Measurements from ENCODE around the gene DBN1. TPM values are rescaled to one million over a fixed set of nuclear protein-coding genes. Genes with fewer than 3 reads are reported as not detected.

DBN1 gene
- total and polyA plus RNA-seq, 2 of the 8 experiments (the other 6 are each of a cell fraction or from before 2014, with no cell fraction given), result 168 to 333 TPM

- H3K4me3 ChIP-seq (ENCODE audit: extremely low read depth in 1 of 4, insufficient read depth in 2 of 4, low read depth in 3 of 4, low read length in 4 of 4), result no peak overlapping the region
- no peak overlapping the region for H2BK20ac ChIP-seq (ENCODE audit: low read length)
- peak overlapping the region; percentile 53; the same call in 1 of the 2 replicates for H4K8ac ChIP-seq (ENCODE audit: extremely low read depth, insufficient read depth, low read length)
- H4K5ac ChIP-seq (ENCODE audit: insufficient read length, low read depth, low read length), result no peak overlapping the region
- CTCF ChIA-PET (ENCODE audit: partially characterized antibody), result interaction anchor here (0.5 to 20.8 kb wide), 5 partner anchors 9 to 40 kb away, joined by 3 to 306 read pairs (median 4); no protein-coding TSS in a partner anchor
- no peak overlapping the region for H3K27ac ChIP-seq (ENCODE audit: low read depth, low read length)
- no peak overlapping the region for H3K18ac ChIP-seq (ENCODE audit: extremely low read depth, low read length)
- FAIRE-seq (no peak), DNase-seq (ENCODE audit: low read depth in 1 of 2, low spot score in 2 of 2) (no peak)
- POLR2A ChIA-PET (ENCODE audit: partially characterized antibody), result interaction anchor here (0.8 to 4.7 kb wide), 7 partner anchors 11 to 26 kb away, joined by 3 to 53 read pairs (median 3); partner anchors contain the start of gene PDLIM7
- no peak overlapping the region for H3K4ac ChIP-seq (replicated peaks; ENCODE audit: insufficient read length, low read depth, low read length)
- no peak overlapping the region for H3K4me2 ChIP-seq (ENCODE audit: insufficient read depth in 1 of 2, low read depth in 2 of 2, low read length in 2 of 2)
- H4K20me1 ChIP-seq (replicated peaks in 1 of 2; ENCODE audit: control insufficient read depth in 1 of 2, insufficient read depth in 2 of 2, low read length in 2 of 2), result peaks cover 0 to 14% of the 10 kb centered on the region in 2 experiments
- peaks cover 4 to 11% (median 6%) of the 10 kb centered on the region in 4 experiments; a peak in 6 of 7 replicates for H3K4me1 ChIP-seq (replicated peaks in 1 of 4; ENCODE audit: control insufficient read depth in 3 of 4, insufficient read depth in 4 of 4, low read length in 3 of 4)
- peaks cover 5% of the 10 kb centered on the region; the same call in 1 of the 2 replicates for H3K79me1 ChIP-seq (ENCODE audit: low read depth, low read length)
- H2BK15ac ChIP-seq (ENCODE audit: low read length), result no peak overlapping the region
- no peak overlapping the region for H3K23ac ChIP-seq (ENCODE audit: insufficient read length)
- no peaks in the 10 kb centered on the region for H3K9me3 ChIP-seq (ENCODE audit: insufficient read depth in 2 of 2, low read depth in 1 of 2, low read length in 1 of 2)
- H3K36me3 ChIP-seq (ENCODE audit: control insufficient read depth in 2 of 4, insufficient read depth in 4 of 4, low read length in 3 of 4), result peaks cover 27 to 56% (median 47%) of the 10 kb centered on the region in 4 experiments
- no peak overlapping the region for H2AFZ ChIP-seq (ENCODE audit: low read length)
- 93% methylated on average over 11 of the region's 11 CpGs; no CpG with 5 or more reads in 1 of the 2 experiments for WGBS, 2 experiments (ENCODE audit: extremely low coverage in 1 of 2, insufficient coverage in 1 of 2, insufficient read length in 1 of 2, insufficient replicate concordance in 2 of 2, low coverage in 1 of 2, low lambda C conversion rate in 2 of 2, missing lambda C conversion rate in 1 of 2)
- H2BK5ac ChIP-seq (ENCODE audit: low read depth, low read length), result no peak overlapping the region
- no peaks in the 10 kb centered on the region for H3K27me3 ChIP-seq (replicated peaks in 1 of 4; ENCODE audit: control insufficient read depth in 3 of 4, extremely low read depth in 1 of 4, insufficient read depth in 3 of 4, low read length in 3 of 4)
- H3K9ac ChIP-seq (replicated peaks in 1 of 4; ENCODE audit: extremely low read depth in 1 of 4, low read depth in 3 of 4, low read length in 3 of 4), result no peak overlapping the region
- H3K14ac ChIP-seq (ENCODE audit: insufficient read length), result no peak overlapping the region
- peaks cover 8% of the 10 kb centered on the region for H3K23me2 ChIP-seq (ENCODE audit: low read depth, low read length)
- no peak overlapping the region for H2BK12ac ChIP-seq (ENCODE audit: low read depth, low read length)
- H3K56ac ChIP-seq (replicated peaks; ENCODE audit: insufficient read length, low read depth, low read length), result no peak overlapping the region
- H2BK120ac ChIP-seq (replicated peaks; ENCODE audit: low read depth, low read length), result no peak overlapping the region
- no peak overlapping the region for H2AK5ac ChIP-seq (ENCODE audit: low read depth, low read length)
- H4K91ac ChIP-seq (replicated peaks; ENCODE audit: insufficient read length, low read length), result no peak overlapping the region
- peaks cover 0 to 9% of the 10 kb centered on the region in 2 experiments; a peak in 1 of 4 replicates for H3K79me2 ChIP-seq (ENCODE audit: control insufficient read depth in 1 of 2, insufficient read depth in 2 of 2, low read length in 2 of 2)
- TF ChIP-seq BCL11A (IDR thresholded peaks at IDR 0.05; ENCODE audit: low read depth in 2 of 2, low read length in 2 of 2) (no peak), TBP (IDR thresholded peaks at IDR 0.05; ENCODE audit: low read depth, low read length) (no peak), RAD21 (IDR thresholded peaks at IDR 0.05 in 1 of 2, conservative IDR thresholded peaks at IDR 0.05 in 1 of 2; ENCODE audit: low read depth in 2 of 2, low read length in 2 of 2) (no peak), ASH2L (IDR thresholded peaks at IDR 0.05; ENCODE audit: low read length) (no peak)
- TF ChIP-seq, protein P1, sequence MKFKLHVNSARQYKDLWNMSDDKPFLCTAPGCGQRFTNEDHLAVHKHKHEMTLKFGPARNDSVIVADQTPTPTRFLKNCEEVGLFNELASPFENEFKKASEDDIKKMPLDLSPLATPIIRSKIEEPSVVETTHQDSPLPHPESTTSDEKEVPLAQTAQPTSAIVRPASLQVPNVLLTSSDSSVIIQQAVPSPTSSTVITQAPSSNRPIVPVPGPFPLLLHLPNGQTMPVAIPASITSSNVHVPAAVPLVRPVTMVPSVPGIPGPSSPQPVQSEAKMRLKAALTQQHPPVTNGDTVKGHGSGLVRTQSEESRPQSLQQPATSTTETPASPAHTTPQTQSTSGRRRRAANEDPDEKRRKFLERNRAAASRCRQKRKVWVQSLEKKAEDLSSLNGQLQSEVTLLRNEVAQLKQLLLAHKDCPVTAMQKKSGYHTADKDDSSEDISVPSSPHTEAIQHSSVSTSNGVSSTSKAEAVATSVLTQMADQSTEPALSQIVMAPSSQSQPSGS (IDR thresholded peaks at IDR 0.05; ENCODE audit: low read length), result no peak
- TF ChIP-seq, protein P2, sequence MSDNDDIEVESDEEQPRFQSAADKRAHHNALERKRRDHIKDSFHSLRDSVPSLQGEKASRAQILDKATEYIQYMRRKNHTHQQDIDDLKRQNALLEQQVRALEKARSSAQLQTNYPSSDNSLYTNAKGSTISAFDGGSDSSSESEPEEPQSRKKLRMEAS (IDR thresholded peaks at IDR 0.05), result no peak
Observed at GRCh38 chr5:177514541-177514940, 41.1 kb upstream of the DBN1 start.
